ENCODE measurements around the gene STK10.

The STK10 gene

GRCh38 chr5:172004824-172005237, 183.2 kb downstream of the STK10 start:
- no peak overlapping the region for H3K27ac ChIP-seq
- DNase-seq (ENCODE audit: low read depth, low spot score): no peak
- H3K36me3 ChIP-seq (ENCODE audit: insufficient read depth, low read length): no peaks in the 10 kb centered on the region
- H3K9me3 ChIP-seq (ENCODE audit: low read depth, low read length): no peaks in the 10 kb centered on the region
- TF ChIP-seq POLR2AphosphoS5 (IDR thresholded peaks at IDR 0.05; ENCODE audit: borderline replicate concordance, low read depth, low read length) (no peak), FOXP2 (optimal IDR thresholded peaks at IDR 0.05; ENCODE audit: control extremely low read depth, extremely low read length, insufficient read depth) (no peak), EZH2 (IDR thresholded peaks at IDR 0.05) (no peak)
- H3K9ac ChIP-seq (ENCODE audit: insufficient read length): peak overlapping the region; percentile 99
- peak overlapping the region; percentile 95 for H3K4me3 ChIP-seq

DNA sequence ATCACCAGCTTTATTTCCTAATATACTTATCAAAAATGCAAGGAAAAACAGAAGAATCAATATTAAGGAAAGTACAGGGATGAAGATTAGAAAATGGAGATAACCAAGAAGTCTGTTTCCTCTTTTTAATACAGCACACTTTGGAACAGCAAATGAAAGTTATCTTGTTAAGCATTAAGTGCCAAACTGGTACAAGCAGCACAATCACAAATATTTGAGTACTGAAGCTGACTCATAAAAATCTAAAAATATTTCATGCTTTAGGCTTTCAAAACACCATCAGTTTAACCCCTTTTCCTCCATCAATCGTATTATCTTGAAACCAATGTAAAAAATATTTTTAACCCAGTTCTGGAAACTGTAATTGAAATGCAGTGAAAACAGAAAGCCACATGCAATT, 184.3 kb downstream of the STK10 start:
- H3K9me3 ChIP-seq (ENCODE audit: low read depth, low read length): no peaks in the 10 kb centered on the region
- H3K9ac ChIP-seq (ENCODE audit: insufficient read length): peak overlapping the region; percentile 52
- TF ChIP-seq EZH2 (IDR thresholded peaks at IDR 0.05) (no peak), POLR2AphosphoS5 (IDR thresholded peaks at IDR 0.05; ENCODE audit: borderline replicate concordance, low read depth, low read length) (no peak), FOXP2 (optimal IDR thresholded peaks at IDR 0.05; ENCODE audit: control extremely low read depth, extremely low read length, insufficient read depth) (no peak)
- H3K36me3 ChIP-seq (ENCODE audit: insufficient read depth, low read length): no peaks in the 10 kb centered on the region
- no peak overlapping the region; the same call in 1 of the 2 replicates for H3K4me3 ChIP-seq
- no peak for DNase-seq (ENCODE audit: low read depth, low spot score)
- no peak overlapping the region for H3K27ac ChIP-seq

- Histone ChIP-seq H3K4me3 (no peak overlapping the region), H3K36me3 (ENCODE audit: insufficient read depth, low read length) (no peaks in the 10 kb centered on the region), H3K9me3 (ENCODE audit: low read depth, low read length) (no peaks in the 10 kb centered on the region), H3K27ac (no peak overlapping the region), H3K9ac (ENCODE audit: insufficient read length) (no peak overlapping the region)
- TF ChIP-seq FOXP2 (optimal IDR thresholded peaks at IDR 0.05; ENCODE audit: control extremely low read depth, extremely low read length, insufficient read depth): no peak
- TF ChIP-seq EZH2 (IDR thresholded peaks at IDR 0.05): no peak
- no peak for TF ChIP-seq POLR2AphosphoS5 (IDR thresholded peaks at IDR 0.05; ENCODE audit: borderline replicate concordance, low read depth, low read length)
- no peak for DNase-seq (ENCODE audit: low read depth, low spot score)
Observed at GRCh38 chr5:172002840-172003512, 185.0 kb downstream of the STK10 start.

- TF ChIP-seq EZH2 (IDR thresholded peaks at IDR 0.05) (no peak), FOXP2 (optimal IDR thresholded peaks at IDR 0.05; ENCODE audit: control extremely low read depth, extremely low read length, insufficient read depth) (no peak), POLR2AphosphoS5 (IDR thresholded peaks at IDR 0.05; ENCODE audit: borderline replicate concordance, low read depth, low read length) (no peak)
- no peaks in the 10 kb centered on the region for H3K9me3 ChIP-seq (ENCODE audit: low read depth, low read length)
- no peak overlapping the region for H3K9ac ChIP-seq (ENCODE audit: insufficient read length)
- H3K36me3 ChIP-seq (ENCODE audit: insufficient read depth, low read length): no peaks in the 10 kb centered on the region
- no peak overlapping the region for H3K27ac ChIP-seq
- H3K4me3 ChIP-seq: no peak overlapping the region
- no peak for DNase-seq (ENCODE audit: low read depth, low spot score)
Observed at GRCh38 chr5:172002310-172002709, 185.7 kb downstream of the STK10 start.

GRCh38 chr5:171999877-172000276, 188.1 kb downstream of the STK10 start:
- DNase-seq (ENCODE audit: low read depth, low spot score): no peak
- H3K9me3 ChIP-seq (ENCODE audit: low read depth, low read length): no peaks in the 10 kb centered on the region
- H3K9ac ChIP-seq (ENCODE audit: insufficient read length): no peak overlapping the region
- no peaks in the 10 kb centered on the region for H3K36me3 ChIP-seq (ENCODE audit: insufficient read depth, low read length)
- H3K4me3 ChIP-seq: no peak overlapping the region
- TF ChIP-seq POLR2AphosphoS5 (IDR thresholded peaks at IDR 0.05; ENCODE audit: borderline replicate concordance, low read depth, low read length) (no peak), EZH2 (IDR thresholded peaks at IDR 0.05) (no peak), FOXP2 (optimal IDR thresholded peaks at IDR 0.05; ENCODE audit: control extremely low read depth, extremely low read length, insufficient read depth) (no peak)
- no peak overlapping the region for H3K27ac ChIP-seq

DNA sequence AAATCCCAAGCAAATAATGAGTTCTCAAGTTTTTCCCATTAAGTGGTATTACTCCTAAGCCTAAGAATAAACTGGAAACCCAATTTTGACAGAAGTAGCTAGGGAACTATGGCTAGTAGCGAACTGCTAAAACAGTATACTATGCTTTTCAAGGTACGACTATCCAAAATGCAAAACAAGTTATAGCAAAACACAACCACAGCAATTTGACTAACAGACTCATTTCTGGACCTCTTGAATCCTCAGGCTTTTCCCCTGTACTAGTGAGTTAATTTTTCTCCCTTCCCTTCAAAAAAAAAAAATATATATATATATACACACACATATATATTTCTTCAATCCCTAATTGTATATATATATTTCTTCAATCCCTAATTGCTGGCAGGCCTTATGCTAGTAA, 188.9 kb downstream of the STK10 start:
- Histone ChIP-seq H3K4me3 (no peak overlapping the region), H3K36me3 (ENCODE audit: insufficient read depth, low read length) (no peaks in the 10 kb centered on the region), H3K9me3 (ENCODE audit: low read depth, low read length) (no peaks in the 10 kb centered on the region), H3K9ac (ENCODE audit: insufficient read length) (no peak overlapping the region), H3K27ac (no peak overlapping the region)
- TF ChIP-seq EZH2 (IDR thresholded peaks at IDR 0.05): no peak
- TF ChIP-seq POLR2AphosphoS5 (IDR thresholded peaks at IDR 0.05; ENCODE audit: borderline replicate concordance, low read depth, low read length): no peak
- TF ChIP-seq FOXP2 (optimal IDR thresholded peaks at IDR 0.05; ENCODE audit: control extremely low read depth, extremely low read length, insufficient read depth): no peak
- DNase-seq (ENCODE audit: low read depth, low spot score): no peak

- no peak for TF ChIP-seq FOXP2 (optimal IDR thresholded peaks at IDR 0.05; ENCODE audit: control extremely low read depth, extremely low read length, insufficient read depth)
- TF ChIP-seq EZH2 (IDR thresholded peaks at IDR 0.05): no peak
- TF ChIP-seq POLR2AphosphoS5 (IDR thresholded peaks at IDR 0.05; ENCODE audit: borderline replicate concordance, low read depth, low read length): no peak
- Histone ChIP-seq H3K36me3 (ENCODE audit: insufficient read depth, low read length) (no peaks in the 10 kb centered on the region), H3K27ac (no peak overlapping the region), H3K9me3 (ENCODE audit: low read depth, low read length) (no peaks in the 10 kb centered on the region), H3K4me3 (no peak overlapping the region), H3K9ac (ENCODE audit: insufficient read length) (no peak overlapping the region)
- no peak for DNase-seq (ENCODE audit: low read depth, low spot score)
Observed at GRCh38 chr5:171997011-171997410, 191.0 kb downstream of the STK10 start.

DNA sequence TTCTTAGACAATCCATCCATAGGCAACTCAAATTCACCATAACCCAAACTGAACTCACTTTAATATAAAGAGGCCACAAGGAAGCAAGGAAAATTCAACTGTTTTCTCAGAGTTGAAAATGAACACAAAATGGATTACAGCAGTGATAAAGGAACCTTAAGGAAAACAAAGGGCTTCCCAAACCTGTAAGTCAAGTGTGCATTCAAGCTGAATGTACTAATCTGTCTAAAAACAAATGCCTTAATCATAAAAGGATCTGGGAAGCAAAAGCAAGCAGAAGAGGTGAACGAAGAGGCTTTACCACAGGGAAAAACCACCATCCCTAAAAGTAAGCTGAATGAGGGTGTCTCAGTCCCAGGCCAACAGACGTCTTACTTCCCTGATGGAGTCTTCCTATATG, 195.2 kb downstream of the STK10 start:
- Histone ChIP-seq H3K4me3 (no peak overlapping the region), H3K36me3 (ENCODE audit: insufficient read depth, low read length) (no peaks in the 10 kb centered on the region), H3K27ac (no peak overlapping the region), H3K9ac (ENCODE audit: insufficient read length) (no peak overlapping the region), H3K9me3 (ENCODE audit: low read depth, low read length) (no peaks in the 10 kb centered on the region)
- TF ChIP-seq EZH2 (IDR thresholded peaks at IDR 0.05): no peak
- DNase-seq (ENCODE audit: low read depth, low spot score): no peak

DNA sequence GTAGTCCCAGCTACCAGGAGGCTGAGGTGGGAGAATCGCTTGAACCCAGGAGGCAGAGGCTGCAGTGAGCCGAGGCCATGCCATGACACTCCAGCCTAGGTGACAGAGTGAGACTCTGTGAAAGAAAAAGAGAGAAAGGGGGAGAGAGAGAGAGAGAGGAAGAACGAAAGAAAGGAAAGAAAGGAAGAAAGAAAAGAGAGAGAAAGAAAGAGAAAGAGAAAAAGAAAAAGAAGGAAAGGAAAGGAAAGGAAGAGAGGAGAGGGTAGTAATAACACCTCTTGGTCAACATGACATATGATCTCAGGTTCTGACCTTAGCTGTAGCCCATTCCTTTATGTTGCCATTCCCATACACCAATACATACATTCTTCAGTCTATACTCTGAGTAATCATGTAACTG, 195.7 kb downstream of the STK10 start:
- Histone ChIP-seq H3K9ac (ENCODE audit: insufficient read length) (no peak overlapping the region), H3K9me3 (ENCODE audit: low read depth, low read length) (no peaks in the 10 kb centered on the region), H3K36me3 (ENCODE audit: insufficient read depth, low read length) (no peaks in the 10 kb centered on the region), H3K4me3 (no peak overlapping the region), H3K27ac (no peak overlapping the region)
- no peak for DNase-seq (ENCODE audit: low read depth, low spot score)
- TF ChIP-seq FOXP2 (optimal IDR thresholded peaks at IDR 0.05; ENCODE audit: control extremely low read depth, extremely low read length, insufficient read depth) (no peak), POLR2AphosphoS5 (IDR thresholded peaks at IDR 0.05; ENCODE audit: borderline replicate concordance, low read depth, low read length) (no peak), EZH2 (IDR thresholded peaks at IDR 0.05) (no peak)

Data from SK-N-MC (cell line).